ENCODE results near the gene NDST3.

Gene NDST3

DNA sequence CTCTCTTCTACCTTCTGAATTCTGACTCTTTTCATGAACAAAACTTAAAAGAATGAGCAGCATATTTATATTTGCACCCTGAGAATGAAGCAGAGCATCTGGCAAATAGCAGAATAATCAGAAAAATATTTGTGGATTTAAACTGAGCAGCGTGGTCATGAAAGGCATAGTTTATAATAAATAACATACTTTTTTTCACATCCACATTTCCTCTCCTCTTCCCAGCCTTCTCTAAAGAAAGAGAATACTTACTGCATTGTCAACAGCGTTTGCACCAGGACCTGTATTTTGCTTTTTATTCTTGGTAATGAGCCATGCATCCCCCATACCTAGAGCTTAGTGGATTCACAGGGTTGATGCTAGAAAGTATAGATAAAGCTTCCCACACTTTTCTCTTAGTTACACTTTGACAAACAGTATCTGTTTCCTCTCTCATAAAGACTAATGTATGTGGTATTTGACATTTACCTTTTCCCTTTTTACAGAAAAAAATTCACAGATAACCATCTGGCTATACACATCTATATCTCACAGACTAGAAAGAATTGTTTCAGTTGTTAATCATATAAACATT, 187.0 kb downstream of the NDST3 start:
- ATAC-seq (ENCODE audit: insufficient read depth, low read depth), result peak; percentile 70
- Histone ChIP-seq H3K9me3 (ENCODE audit: insufficient read depth, low read length, severe bottlenecking) (no peaks in the 10 kb centered on the region), H2AFZ (ENCODE audit: low read depth, low read length) (peak overlapping the region; percentile 15; the same call in 1 of the 2 replicates), H3K4me2 (ENCODE audit: insufficient read depth, low read length) (peak overlapping the region; percentile 37), H3K9ac (ENCODE audit: low read depth, low read length) (peak overlapping the region; percentile 32), H3K27me3 (ENCODE audit: insufficient read depth, low read length, poor library complexity) (no peaks in the 10 kb centered on the region), H4K20me1 (ENCODE audit: insufficient read depth, low read length) (no peaks in the 10 kb centered on the region), H3K79me2 (ENCODE audit: insufficient read depth, low read length) (peaks cover 5% of the 10 kb centered on the region; the same call in 1 of the 2 replicates), H3K4me3 (ENCODE audit: low read depth in 1 of 2, low read length in 2 of 2) (no peak overlapping the region), H3K27ac (ENCODE audit: low read length) (peak overlapping the region; percentile 55), H3K4me1 (ENCODE audit: insufficient read depth, low read length) (peaks cover 57% of the 10 kb centered on the region), H3K36me3 (ENCODE audit: insufficient read depth, low read length) (peaks cover 28% of the 10 kb centered on the region)
- DNase-seq, result no peak
- TF ChIP-seq, protein P1, sequence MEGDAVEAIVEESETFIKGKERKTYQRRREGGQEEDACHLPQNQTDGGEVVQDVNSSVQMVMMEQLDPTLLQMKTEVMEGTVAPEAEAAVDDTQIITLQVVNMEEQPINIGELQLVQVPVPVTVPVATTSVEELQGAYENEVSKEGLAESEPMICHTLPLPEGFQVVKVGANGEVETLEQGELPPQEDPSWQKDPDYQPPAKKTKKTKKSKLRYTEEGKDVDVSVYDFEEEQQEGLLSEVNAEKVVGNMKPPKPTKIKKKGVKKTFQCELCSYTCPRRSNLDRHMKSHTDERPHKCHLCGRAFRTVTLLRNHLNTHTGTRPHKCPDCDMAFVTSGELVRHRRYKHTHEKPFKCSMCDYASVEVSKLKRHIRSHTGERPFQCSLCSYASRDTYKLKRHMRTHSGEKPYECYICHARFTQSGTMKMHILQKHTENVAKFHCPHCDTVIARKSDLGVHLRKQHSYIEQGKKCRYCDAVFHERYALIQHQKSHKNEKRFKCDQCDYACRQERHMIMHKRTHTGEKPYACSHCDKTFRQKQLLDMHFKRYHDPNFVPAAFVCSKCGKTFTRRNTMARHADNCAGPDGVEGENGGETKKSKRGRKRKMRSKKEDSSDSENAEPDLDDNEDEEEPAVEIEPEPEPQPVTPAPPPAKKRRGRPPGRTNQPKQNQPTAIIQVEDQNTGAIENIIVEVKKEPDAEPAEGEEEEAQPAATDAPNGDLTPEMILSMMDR (IDR thresholded peaks at IDR 0.05; ENCODE audit: borderline replicate concordance, extremely low read depth, low read length, poor library complexity, severe bottlenecking), result no peak
- TF ChIP-seq EZH2 (IDR thresholded peaks at IDR 0.05; ENCODE audit: borderline replicate concordance, low read depth, low read length, severe bottlenecking), result no peak

- Histone ChIP-seq H3K4me2 (ENCODE audit: insufficient read depth, low read length) (no peak overlapping the region), H3K27ac (ENCODE audit: low read length) (peak overlapping the region; percentile 52), H3K27me3 (ENCODE audit: insufficient read depth, low read length, poor library complexity) (no peaks in the 10 kb centered on the region), H3K9me3 (ENCODE audit: insufficient read depth, low read length, severe bottlenecking) (no peaks in the 10 kb centered on the region), H3K4me1 (ENCODE audit: insufficient read depth, low read length) (peaks cover 48% of the 10 kb centered on the region), H2AFZ (ENCODE audit: low read depth, low read length) (no peak overlapping the region), H3K36me3 (ENCODE audit: insufficient read depth, low read length) (peaks cover 39% of the 10 kb centered on the region), H4K20me1 (ENCODE audit: insufficient read depth, low read length) (no peaks in the 10 kb centered on the region), H3K9ac (ENCODE audit: low read depth, low read length) (peak overlapping the region; percentile 12; the same call in 1 of the 2 replicates), H3K79me2 (ENCODE audit: insufficient read depth, low read length) (peaks cover 5% of the 10 kb centered on the region; the same call in 1 of the 2 replicates), H3K4me3 (ENCODE audit: low read depth in 1 of 2, low read length in 2 of 2) (no peak overlapping the region)
- peak; percentile 76 for ATAC-seq (ENCODE audit: insufficient read depth, low read depth)
- DNase-seq, result peak; percentile 24
- no peak for TF ChIP-seq EZH2 (IDR thresholded peaks at IDR 0.05; ENCODE audit: borderline replicate concordance, low read depth, low read length, severe bottlenecking)
- TF ChIP-seq, protein P1 (IDR thresholded peaks at IDR 0.05; ENCODE audit: borderline replicate concordance, extremely low read depth, low read length, poor library complexity, severe bottlenecking), result peak; percentile 79
Observed at GRCh38 chr4:118224243-118224829, 190.1 kb downstream of the NDST3 start.

DNA sequence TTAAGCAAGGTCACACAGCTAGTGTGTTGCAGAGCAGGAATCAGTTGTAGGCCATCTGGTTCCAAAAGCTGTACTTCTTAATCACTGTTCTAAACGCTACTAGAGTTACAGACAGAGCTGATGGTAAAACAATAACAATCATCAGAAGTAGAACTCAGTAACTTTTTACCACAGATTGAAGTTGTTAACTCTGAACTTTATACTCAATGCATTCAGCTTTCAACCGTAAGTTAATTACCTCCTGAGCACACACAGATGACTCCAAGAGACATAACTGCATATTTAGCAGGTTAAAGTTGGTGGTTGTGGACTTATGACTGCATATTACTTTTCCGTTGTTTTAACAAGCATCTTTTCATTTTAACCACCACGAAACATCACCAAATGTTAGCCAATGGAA, 191.2 kb downstream of the NDST3 start:
- no peak overlapping the region for H3K9ac ChIP-seq (ENCODE audit: low read depth, low read length)
- H3K4me3 ChIP-seq (ENCODE audit: low read depth in 1 of 2, low read length in 2 of 2), result no peak overlapping the region
- H3K27me3 ChIP-seq (ENCODE audit: insufficient read depth, low read length, poor library complexity), result no peaks in the 10 kb centered on the region
- H3K36me3 ChIP-seq (ENCODE audit: insufficient read depth, low read length), result peaks cover 40% of the 10 kb centered on the region
- H3K4me1 ChIP-seq (ENCODE audit: insufficient read depth, low read length), result peaks cover 37% of the 10 kb centered on the region
- H3K27ac ChIP-seq (ENCODE audit: low read length), result no peak overlapping the region; the same call in 1 of the 2 replicates
- H3K79me2 ChIP-seq (ENCODE audit: insufficient read depth, low read length), result peaks cover 2% of the 10 kb centered on the region; the same call in 1 of the 2 replicates
- ATAC-seq (ENCODE audit: insufficient read depth, low read depth), result no peak
- TF ChIP-seq EZH2 (IDR thresholded peaks at IDR 0.05; ENCODE audit: borderline replicate concordance, low read depth, low read length, severe bottlenecking), result no peak
- TF ChIP-seq, protein P1 (IDR thresholded peaks at IDR 0.05; ENCODE audit: borderline replicate concordance, extremely low read depth, low read length, poor library complexity, severe bottlenecking), result no peak
- H3K9me3 ChIP-seq (ENCODE audit: insufficient read depth, low read length, severe bottlenecking), result no peaks in the 10 kb centered on the region
- no peak overlapping the region for H3K4me2 ChIP-seq (ENCODE audit: insufficient read depth, low read length)
- H2AFZ ChIP-seq (ENCODE audit: low read depth, low read length), result no peak overlapping the region
- no peaks in the 10 kb centered on the region for H4K20me1 ChIP-seq (ENCODE audit: insufficient read depth, low read length)
- no peak for DNase-seq

Measured in DND-41 (cell line).